ENCODE results near the gene CBX7.
A peak's percentile ranks its signal among the peaks of the same experiment; 100 is the strongest.

Gene CBX7

DNA sequence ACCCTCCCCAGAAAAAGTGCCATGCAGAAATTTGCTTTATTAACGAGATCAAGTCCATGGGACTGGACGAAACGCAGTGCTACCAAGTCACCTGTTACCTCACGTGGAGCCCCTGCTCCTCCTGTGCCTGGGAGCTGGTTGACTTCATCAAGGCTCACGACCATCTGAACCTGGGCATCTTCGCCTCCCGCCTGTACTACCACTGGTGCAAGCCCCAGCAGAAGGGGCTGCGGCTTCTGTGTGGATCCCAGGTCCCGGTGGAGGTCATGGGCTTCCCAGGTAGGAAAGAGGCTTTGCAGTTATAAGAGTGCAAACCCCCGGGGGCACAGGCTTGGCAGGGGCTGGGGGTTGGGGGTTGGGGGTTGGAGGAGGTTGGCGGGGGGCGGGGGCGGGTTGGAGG, 51.3 kb downstream of the CBX7 start:
- no peaks in the 10 kb centered on the region for H3K27me3 ChIP-seq (ENCODE audit: insufficient read depth, low read depth)
- no peak overlapping the region for H3K4me2 ChIP-seq
- TF ChIP-seq CTCF (conservative IDR thresholded peaks at IDR 0.05; ENCODE audit: low read depth, low read length): no peak
- no peak overlapping the region for H3K4me3 ChIP-seq (IDR thresholded peaks at IDR 0.05; ENCODE audit: insufficient read depth, low read depth, low read length)
- H2AFZ ChIP-seq (ENCODE audit: low read depth): no peak overlapping the region
- no peaks in the 10 kb centered on the region for H3K36me3 ChIP-seq (ENCODE audit: insufficient read depth)
- no peak overlapping the region for H3K9ac ChIP-seq
- H3K27ac ChIP-seq: no peak overlapping the region
- peaks cover 11% of the 10 kb centered on the region for H3K4me1 ChIP-seq (ENCODE audit: low read depth, poor library complexity, severe bottlenecking)
- H4K20me1 ChIP-seq (ENCODE audit: insufficient read depth): no peaks in the 10 kb centered on the region
- H3K79me2 ChIP-seq (ENCODE audit: insufficient read depth, low read depth): no peaks in the 10 kb centered on the region

- H3K27me3 ChIP-seq (ENCODE audit: insufficient read depth, low read depth): no peaks in the 10 kb centered on the region
- no peak overlapping the region for H2AFZ ChIP-seq (ENCODE audit: low read depth)
- no peaks in the 10 kb centered on the region for H4K20me1 ChIP-seq (ENCODE audit: insufficient read depth)
- H3K27ac ChIP-seq: no peak overlapping the region
- no peak overlapping the region for H3K4me2 ChIP-seq
- H3K4me3 ChIP-seq (IDR thresholded peaks at IDR 0.05; ENCODE audit: insufficient read depth, low read depth, low read length): no peak overlapping the region
- no peaks in the 10 kb centered on the region for H3K36me3 ChIP-seq (ENCODE audit: insufficient read depth)
- no peak for TF ChIP-seq CTCF (conservative IDR thresholded peaks at IDR 0.05; ENCODE audit: low read depth, low read length)
- H3K4me1 ChIP-seq (ENCODE audit: low read depth, poor library complexity, severe bottlenecking): peaks cover 14% of the 10 kb centered on the region
- no peaks in the 10 kb centered on the region for H3K79me2 ChIP-seq (ENCODE audit: insufficient read depth, low read depth)
- H3K9ac ChIP-seq: no peak overlapping the region
These were observed 53.9 kb downstream of the CBX7 start for GRCh38 chr22:39098576-39098975.

DNA sequence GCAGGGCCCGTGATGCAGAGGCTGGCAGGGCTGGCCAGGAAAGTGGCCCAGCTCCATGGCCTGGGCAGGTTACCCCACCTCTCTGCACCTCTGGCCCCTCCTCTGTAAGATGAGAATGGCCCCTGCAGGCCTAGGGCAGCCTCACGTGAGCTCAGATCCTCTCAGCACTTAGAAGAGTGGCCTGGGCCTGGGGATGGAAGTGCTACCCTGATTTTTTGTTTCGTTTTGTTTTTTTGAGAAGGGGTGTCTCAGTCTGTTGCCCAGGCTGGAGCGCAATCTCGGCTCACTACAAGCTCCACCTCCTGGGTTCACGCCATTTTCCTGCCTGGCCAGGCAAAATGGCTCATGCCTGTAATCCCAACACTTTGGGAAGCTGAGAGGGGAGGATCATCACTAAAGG, 54.5 kb downstream of the CBX7 start:
- Histone ChIP-seq H3K9ac (no peak overlapping the region), H2AFZ (ENCODE audit: low read depth) (no peak overlapping the region), H3K79me2 (ENCODE audit: insufficient read depth, low read depth) (no peaks in the 10 kb centered on the region), H3K27ac (no peak overlapping the region), H3K4me1 (ENCODE audit: low read depth, poor library complexity, severe bottlenecking) (peaks cover 20% of the 10 kb centered on the region), H3K36me3 (ENCODE audit: insufficient read depth) (no peaks in the 10 kb centered on the region), H3K4me2 (no peak overlapping the region), H3K4me3 (IDR thresholded peaks at IDR 0.05; ENCODE audit: insufficient read depth, low read depth, low read length) (no peak overlapping the region), H3K27me3 (ENCODE audit: insufficient read depth, low read depth) (no peaks in the 10 kb centered on the region), H4K20me1 (ENCODE audit: insufficient read depth) (no peaks in the 10 kb centered on the region)
- no peak for TF ChIP-seq CTCF (conservative IDR thresholded peaks at IDR 0.05; ENCODE audit: low read depth, low read length)

- H3K9ac ChIP-seq: no peak within 1 kb of the TSS
- peaks cover 26% of the 10 kb centered on the region for H3K4me1 ChIP-seq (ENCODE audit: low read depth, poor library complexity, severe bottlenecking)
- no peaks in the 10 kb centered on the region for H4K20me1 ChIP-seq (ENCODE audit: insufficient read depth)
- no peaks in the 10 kb centered on the region for H3K79me2 ChIP-seq (ENCODE audit: insufficient read depth, low read depth)
- no peaks in the 10 kb centered on the region for H3K27me3 ChIP-seq (ENCODE audit: insufficient read depth, low read depth)
- no peak for TF ChIP-seq CTCF (conservative IDR thresholded peaks at IDR 0.05; ENCODE audit: low read depth, low read length)
- no peak within 1 kb of the TSS; the same call in 1 of the 2 replicates for H2AFZ ChIP-seq (ENCODE audit: low read depth)
- no peak within 1 kb of the TSS for H3K27ac ChIP-seq
- 0 out of 2 replicates have a peak within 1 kb of the TSS, but pooled peaks have one; percentile 9 for H3K4me2 ChIP-seq
- H3K4me3 ChIP-seq (IDR thresholded peaks at IDR 0.05; ENCODE audit: insufficient read depth, low read depth, low read length): no peak within 1 kb of the TSS
- H3K36me3 ChIP-seq (ENCODE audit: insufficient read depth): no peaks in the 10 kb centered on the region
These were observed 55.1 kb downstream of the CBX7 start, which contains the start of gene APOBEC3H for GRCh38 chr22:39097098-39098020. APOBEC3H (plus strand) TSS chr22:39097244; CDS start chr22:39100279, 3,035 bp downstream.
